Heart left ventricle (tissue), 13 donors: Measurements from ENCODE around the gene PHEX.
"Not testable (repeated sequence)": the region's sequence is repeated elsewhere in the genome, so short reads cannot be mapped to it uniquely, and the experiment has no call there.

Experiments
- CTCF ChIP-seq, 12 donors: fragments of 200-600 bp; sonication (generic) in 4 of 12; IDR thresholded peaks; one replicate each; pipeline versions ENCODE4 v1.5.0 to v1.8.0; 2018 to 2022; ENCODE audit warnings: antibody characterized with exemption in 12 of 12, mild to moderate bottlenecking in 5 of 12
- POLR2A ChIP-seq, 2 donors: fragments of 450-650 bp; IDR thresholded peaks; one replicate each; pipeline ENCODE4 v1.6.1; 2017; ENCODE audit warnings: antibody characterized with exemption in 2 of 2, mild to moderate bottlenecking in 2 of 2, moderate library complexity in 2 of 2
- donor health status: ischemic (EF 13 %, LVEDD 7.1; RV severe dilation, severe dysfunction).
- donor health status: DM: no; HTN: yes; CAD: no.
- donor health status: DM: no; HTN: no; CAD: no.
- donor health status: ischemic (EF 25% LVEDD 6.9; RV normal size, moderate dysfunction).
- donor health status: ischemic (EF 25% LVEDD 5.7; RV mildly dilated, moderate dysfunction).
- donor health status: ischemic (EF 35%, LVEDD 5.7; RV mildly dilated, moderate dysfunction).
- donor health status: nonischemic (EF 11% LVEDD 7.7; RV severe dilation, severe dysfunction).
- donor health status: DM: yes; HTN: yes; CAD: no.
- donor health status: PGD.
- donor health status: ischemic (EF 29% LVEDD 5.4; RV normal size, mild dysfunction).
- donor health status: nonischemic (EF 23%, LVEDD 6.1; RV moderate dilation, normal function).

GRCh38 chrX:22289209-22289608 is 257.1 kb downstream of the PHEX start:
- not testable (repeated sequence) for TF ChIP-seq CTCF, POLR2A (IDR thresholded peaks at IDR 0.05)
